HUES6 (cell line): Measurements from ENCODE around the gene OTUD5.

ENCODE experiments used
- H3K27ac ChIP-seq: 2 replicates; pipeline ENCODE4 v1.7.0; 2013; ENCODE audit warnings: low read depth, mild to moderate bottlenecking, low read length, inconsistent platforms
- H3K27me3 ChIP-seq: 2 replicates; pipeline ENCODE4 v1.6.1; 2013; ENCODE audit warnings: low read length; ENCODE audit not compliant: control insufficient read depth, insufficient read depth
- H3K36me3 ChIP-seq: 2 replicates; pipeline ENCODE4 v1.6.1; 2013; ENCODE audit warnings: low read length; ENCODE audit not compliant: control insufficient read depth, insufficient read depth
- H3K4me1 ChIP-seq: 2 replicates; pipeline ENCODE4 v1.6.1; 2013; ENCODE audit warnings: low read length; ENCODE audit not compliant: control insufficient read depth, insufficient read depth
- H3K4me3 ChIP-seq: 2 replicates; pipeline ENCODE4 v1.5.1; 2013; ENCODE audit warnings: low read depth, low read length
- H3K9ac ChIP-seq: one replicate; pipeline ENCODE4 v1.6.1; 2013; ENCODE audit warnings: mild to moderate bottlenecking, low read length
- H3K9me3 ChIP-seq: 2 replicates; pipeline ENCODE4 v1.6.1; 2013; ENCODE audit warnings: low read depth, low read length; ENCODE audit not compliant: control insufficient read depth, insufficient read depth

OTUD5 gene

DNA sequence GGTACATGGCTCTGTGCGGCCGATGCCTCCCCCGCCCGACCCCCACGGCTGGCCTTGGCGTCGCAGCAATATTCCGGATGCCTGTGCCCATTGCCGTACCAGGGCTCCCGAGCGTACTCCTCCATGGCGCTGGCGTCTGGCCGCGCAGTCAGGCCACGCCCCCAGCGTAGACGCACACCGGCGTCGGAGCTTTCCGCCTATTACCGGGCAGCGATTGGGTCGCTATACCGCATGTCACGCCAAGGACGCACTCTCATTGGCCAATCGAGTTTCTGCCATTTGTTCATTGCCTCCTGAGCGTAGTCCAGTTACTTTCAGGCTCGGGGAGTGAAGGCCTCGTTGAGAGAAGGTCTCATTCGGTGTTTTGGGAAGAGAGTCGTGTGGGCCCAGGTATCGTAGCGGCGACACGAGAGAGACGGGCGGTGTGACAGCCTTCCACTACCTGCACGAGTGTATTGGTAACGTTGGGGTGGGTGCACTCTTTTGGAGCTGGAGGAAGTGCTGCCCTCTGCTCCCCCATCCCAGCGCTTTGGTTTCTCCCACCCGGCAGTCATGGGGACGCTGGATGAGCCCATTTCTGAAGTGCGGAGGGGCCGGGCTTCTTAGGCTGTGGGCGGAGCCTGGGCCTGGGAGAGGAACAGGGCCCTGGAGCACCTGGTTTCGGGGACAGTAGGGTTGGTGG, 59.6 kb downstream of the OTUD5 start, which contains the start of the genes PQBP1 and TIMM17B:
TSS of gene PQBP1 (plus strand) at position 306 of the 682 bp plus-strand sequence. CDS start 580 bp downstream, outside the sequence.
TSS of gene TIMM17B (minus strand) at position 144 of the 682 bp plus-strand sequence. CDS start at position 125, 19 bp downstream.
- peaks cover 34% of the 10 kb centered on the region for H3K36me3 ChIP-seq
- H3K4me3 ChIP-seq, result peak within 1 kb of the TSS; percentile 92
- H3K4me1 ChIP-seq, result no peaks in the 10 kb centered on the region; the same call in 1 of the 2 replicates
- H3K9me3 ChIP-seq, result peaks cover 8% of the 10 kb centered on the region; the same call in 1 of the 2 replicates
- H3K27me3 ChIP-seq, result no peaks in the 10 kb centered on the region
- H3K27ac ChIP-seq, result peak within 1 kb of the TSS; percentile 83; the same call in 1 of the 2 replicates
- peak within 1 kb of the TSS; percentile 95 for H3K9ac ChIP-seq

DNA sequence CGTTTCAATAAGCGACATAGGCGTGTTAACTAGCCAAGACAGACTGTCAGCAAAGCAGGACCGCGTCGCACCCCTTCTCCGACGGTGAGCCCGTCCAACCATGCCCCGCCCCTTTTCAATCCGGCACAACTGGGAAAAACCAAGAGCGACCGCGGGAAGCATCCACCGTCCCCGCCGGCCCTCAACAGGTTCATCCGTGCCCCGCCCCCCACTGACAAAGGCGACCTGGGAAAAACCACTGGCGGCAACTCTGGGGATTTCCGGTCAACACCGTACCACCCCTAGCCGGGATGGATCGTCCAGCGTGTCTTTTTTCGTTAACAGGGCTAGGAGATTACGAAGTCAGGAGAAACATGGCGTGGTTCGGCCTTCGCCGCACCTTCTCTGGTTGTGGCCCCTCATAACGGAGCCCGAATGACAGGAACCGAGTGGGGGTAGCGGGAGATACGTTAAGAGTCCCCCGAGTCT, 60.2 kb downstream of the OTUD5 start:
- Histone ChIP-seq H3K27ac (peak overlapping the region; percentile 83; the same call in 1 of the 2 replicates), H3K27me3 (no peaks in the 10 kb centered on the region), H3K36me3 (peaks cover 28% of the 10 kb centered on the region), H3K4me3 (peak overlapping the region; percentile 92), H3K9me3 (peaks cover 6% of the 10 kb centered on the region; the same call in 1 of the 2 replicates), H3K4me1 (no peaks in the 10 kb centered on the region; the same call in 1 of the 2 replicates), H3K9ac (peak overlapping the region; percentile 95)

DNA sequence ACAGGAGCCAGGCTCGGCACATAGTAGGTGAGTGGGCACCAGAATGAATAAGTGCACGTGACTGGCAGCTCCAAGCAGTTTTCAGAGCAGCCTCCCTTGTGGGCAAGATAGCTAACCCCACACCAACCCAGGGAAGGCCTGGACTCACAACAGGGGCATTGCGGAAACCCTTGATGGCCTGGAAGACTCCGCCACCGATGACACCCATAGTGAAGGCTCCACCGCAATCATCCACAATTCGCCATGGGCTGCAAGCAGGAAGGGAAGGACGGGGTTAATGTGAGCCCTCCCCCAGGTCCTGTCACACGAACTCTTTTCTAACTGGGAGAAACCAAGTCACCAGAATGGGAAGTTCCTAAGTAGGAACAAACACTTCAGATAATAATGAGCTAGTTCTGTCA, 60.8 kb downstream of the OTUD5 start:
- Histone ChIP-seq H3K9me3 (peaks cover 5% of the 10 kb centered on the region; the same call in 1 of the 2 replicates), H3K27me3 (no peaks in the 10 kb centered on the region), H3K4me3 (peak overlapping the region; percentile 92), H3K4me1 (no peaks in the 10 kb centered on the region; the same call in 1 of the 2 replicates), H3K9ac (peak overlapping the region; percentile 72), H3K27ac (peak overlapping the region; percentile 83; the same call in 1 of the 2 replicates), H3K36me3 (peaks cover 23% of the 10 kb centered on the region)

DNA sequence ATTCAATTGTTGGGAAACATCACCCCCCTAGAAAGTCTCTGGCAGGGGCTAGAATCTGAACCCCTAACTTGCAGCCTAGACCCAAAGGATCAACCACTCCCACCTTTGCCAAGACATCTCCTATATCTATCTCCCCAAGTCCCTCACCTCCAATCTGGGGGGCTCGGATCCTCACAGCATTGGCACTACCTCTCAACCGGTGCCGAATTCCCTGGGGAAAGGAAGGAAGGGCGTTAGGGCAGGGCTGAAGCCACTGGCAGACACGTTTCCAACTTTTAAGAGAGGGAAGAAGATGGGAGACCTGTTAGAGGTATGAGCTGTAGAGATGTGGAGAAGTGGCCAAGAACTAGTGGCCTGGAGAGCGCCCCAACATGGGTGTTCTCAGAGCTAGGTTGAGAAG, 62.5 kb downstream of the OTUD5 start:
- Histone ChIP-seq H3K36me3 (peaks cover 16% of the 10 kb centered on the region), H3K9ac (no peak overlapping the region), H3K27ac (no peak overlapping the region), H3K4me3 (no peak overlapping the region), H3K27me3 (no peaks in the 10 kb centered on the region), H3K4me1 (peaks cover 9% of the 10 kb centered on the region; the same call in 1 of the 2 replicates), H3K9me3 (peaks cover 5% of the 10 kb centered on the region; the same call in 1 of the 2 replicates)

DNA sequence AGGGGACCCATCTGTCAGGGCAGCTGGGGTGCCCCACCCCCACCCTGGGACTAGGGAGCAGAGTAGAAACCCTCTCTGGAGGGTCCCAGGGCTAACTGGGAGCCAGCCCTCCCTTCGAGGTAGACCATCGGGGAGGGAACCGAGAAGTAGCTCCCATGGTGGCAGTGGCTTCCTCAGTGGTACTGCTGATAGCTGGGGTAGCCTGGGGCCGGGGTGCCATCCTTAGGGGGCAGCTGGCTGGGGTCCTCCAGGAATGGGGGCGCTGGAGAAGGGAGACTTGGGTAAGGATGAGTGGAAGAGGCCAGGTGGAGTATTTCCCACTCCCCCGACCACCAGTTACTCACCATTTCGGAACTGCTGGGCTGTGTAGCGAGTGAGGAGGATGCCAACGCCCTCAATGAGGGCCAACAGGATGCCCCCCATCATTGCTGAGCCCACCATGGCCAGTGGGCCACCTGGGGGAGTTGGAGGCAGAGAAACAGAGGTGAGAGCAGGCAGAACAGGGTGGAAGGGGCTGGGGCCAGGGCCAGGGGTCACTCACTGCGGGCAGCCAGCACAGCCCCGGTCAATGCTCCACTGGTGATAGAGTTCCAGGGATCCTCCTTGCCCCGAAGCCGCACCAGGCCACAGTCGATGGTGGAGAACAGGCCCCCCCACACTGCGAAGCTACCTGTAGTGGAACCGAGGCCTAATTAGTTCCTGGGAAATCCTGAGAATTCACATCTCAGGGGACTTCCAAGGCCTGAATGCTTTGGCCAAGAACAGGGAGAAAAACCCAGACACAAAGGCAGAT, 63.7 kb downstream of the OTUD5 start:
- Histone ChIP-seq H3K27ac (no peak overlapping the region), H3K4me1 (peaks cover 9% of the 10 kb centered on the region; the same call in 1 of the 2 replicates), H3K36me3 (peaks cover 16% of the 10 kb centered on the region), H3K4me3 (no peak overlapping the region), H3K27me3 (no peaks in the 10 kb centered on the region), H3K9me3 (peaks cover 5% of the 10 kb centered on the region; the same call in 1 of the 2 replicates), H3K9ac (no peak overlapping the region)

DNA sequence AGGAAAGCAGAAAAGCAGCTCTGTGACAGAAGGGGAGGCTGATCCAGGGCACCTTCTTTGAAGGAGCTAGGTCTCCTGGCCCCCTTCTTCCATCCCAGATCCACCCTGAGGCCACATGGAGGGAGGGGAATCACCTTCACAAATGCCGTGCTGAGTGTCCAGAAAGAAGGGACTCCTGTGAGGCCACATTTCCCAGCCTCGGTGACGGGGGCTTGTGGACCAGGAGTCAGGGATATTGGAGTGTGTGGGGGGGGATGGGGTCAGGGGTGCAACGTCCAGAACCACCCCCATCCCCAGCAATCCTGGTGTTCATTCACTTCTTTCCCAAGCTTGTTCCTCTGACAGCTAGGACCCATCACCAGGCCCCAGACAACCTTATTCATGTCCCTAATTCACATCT, 64.5 kb downstream of the OTUD5 start:
- Histone ChIP-seq H3K9me3 (peaks cover 5% of the 10 kb centered on the region; the same call in 1 of the 2 replicates), H3K4me3 (no peak overlapping the region), H3K4me1 (peaks cover 9% of the 10 kb centered on the region; the same call in 1 of the 2 replicates), H3K9ac (no peak overlapping the region), H3K36me3 (peaks cover 16% of the 10 kb centered on the region), H3K27me3 (no peaks in the 10 kb centered on the region), H3K27ac (no peak overlapping the region)

DNA sequence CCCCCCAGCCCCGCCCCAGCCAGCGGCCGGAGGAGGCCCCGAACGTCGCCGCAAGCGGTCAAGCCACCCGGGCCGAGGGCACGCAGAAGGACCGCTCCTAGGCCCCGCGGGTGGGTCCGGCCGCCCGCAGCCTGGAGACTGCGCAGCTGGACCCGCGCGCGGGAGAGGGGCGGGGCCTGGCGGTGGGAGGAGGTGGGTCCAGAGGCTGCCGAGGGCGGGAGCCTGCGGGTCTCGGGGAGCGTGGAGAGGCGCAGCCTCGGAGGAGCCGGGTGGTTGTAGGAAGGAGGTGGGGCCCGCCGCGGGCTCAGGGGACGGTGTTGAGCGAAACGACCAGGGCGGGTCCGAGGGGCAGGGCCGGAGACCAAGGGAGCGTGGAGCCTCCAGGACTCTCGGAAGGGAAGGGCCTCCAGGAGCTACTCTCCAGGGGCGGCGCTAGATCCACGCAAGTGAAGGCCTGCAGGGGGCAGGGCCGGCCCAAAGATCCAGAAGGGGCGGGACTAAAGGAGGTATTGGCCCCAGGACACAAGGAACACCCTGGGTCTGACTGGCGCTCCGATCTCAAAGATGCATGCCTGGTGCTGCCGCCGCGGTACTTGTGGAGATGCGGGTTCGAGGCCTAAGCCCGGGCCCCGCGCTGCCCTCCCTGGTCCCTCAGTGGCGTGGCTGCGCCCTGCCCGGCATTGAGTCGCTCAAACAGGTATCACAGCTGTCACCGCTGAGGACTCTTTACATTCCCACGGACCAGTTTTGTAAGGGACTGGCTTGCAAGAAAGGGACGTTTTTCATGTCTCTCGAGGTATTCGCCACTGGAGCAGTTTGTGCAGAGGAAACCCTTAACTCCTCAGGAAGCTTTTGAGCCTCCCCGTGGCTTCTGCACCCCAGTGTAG, 65.8 kb downstream of the OTUD5 start:
- peaks cover 9% of the 10 kb centered on the region; the same call in 1 of the 2 replicates for H3K4me1 ChIP-seq
- H3K4me3 ChIP-seq, result peak overlapping the region; percentile 53
- peaks cover 16% of the 10 kb centered on the region for H3K36me3 ChIP-seq
- no peaks in the 10 kb centered on the region for H3K27me3 ChIP-seq
- H3K9me3 ChIP-seq, result peaks cover 5% of the 10 kb centered on the region; the same call in 1 of the 2 replicates
- H3K9ac ChIP-seq, result peak overlapping the region; percentile 8
- no peak overlapping the region for H3K27ac ChIP-seq

DNA sequence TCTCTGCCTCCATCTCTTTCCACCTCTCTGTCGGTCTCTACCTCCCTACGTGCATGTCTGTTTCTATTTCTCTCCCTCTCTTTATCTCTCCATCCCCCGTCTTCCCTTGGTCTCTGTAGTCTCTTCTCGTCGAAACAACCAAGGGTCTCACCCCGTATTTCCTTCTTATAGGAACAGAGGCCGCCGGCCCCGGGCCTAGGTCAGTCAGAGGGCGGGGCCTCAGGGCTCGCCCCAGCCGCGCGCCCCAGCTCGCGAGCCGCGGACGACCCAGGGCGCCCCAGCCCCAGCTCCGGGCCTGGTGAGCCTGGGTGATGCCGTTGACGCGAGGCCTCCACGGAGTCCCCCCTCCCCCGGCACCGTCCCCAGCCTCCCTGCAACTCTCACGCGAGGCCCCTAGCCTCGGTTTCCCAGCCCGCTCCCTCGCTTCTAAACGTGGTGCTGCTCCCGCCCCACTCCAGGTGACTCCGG, 66.4 kb downstream of the OTUD5 start:
- H3K4me3 ChIP-seq, result peak overlapping the region; percentile 53
- no peaks in the 10 kb centered on the region for H3K27me3 ChIP-seq
- no peak overlapping the region for H3K9ac ChIP-seq
- peaks cover 2% of the 10 kb centered on the region; the same call in 1 of the 2 replicates for H3K9me3 ChIP-seq
- H3K27ac ChIP-seq, result no peak overlapping the region
- H3K36me3 ChIP-seq, result peaks cover 16% of the 10 kb centered on the region
- H3K4me1 ChIP-seq, result peaks cover 9% of the 10 kb centered on the region; the same call in 1 of the 2 replicates

DNA sequence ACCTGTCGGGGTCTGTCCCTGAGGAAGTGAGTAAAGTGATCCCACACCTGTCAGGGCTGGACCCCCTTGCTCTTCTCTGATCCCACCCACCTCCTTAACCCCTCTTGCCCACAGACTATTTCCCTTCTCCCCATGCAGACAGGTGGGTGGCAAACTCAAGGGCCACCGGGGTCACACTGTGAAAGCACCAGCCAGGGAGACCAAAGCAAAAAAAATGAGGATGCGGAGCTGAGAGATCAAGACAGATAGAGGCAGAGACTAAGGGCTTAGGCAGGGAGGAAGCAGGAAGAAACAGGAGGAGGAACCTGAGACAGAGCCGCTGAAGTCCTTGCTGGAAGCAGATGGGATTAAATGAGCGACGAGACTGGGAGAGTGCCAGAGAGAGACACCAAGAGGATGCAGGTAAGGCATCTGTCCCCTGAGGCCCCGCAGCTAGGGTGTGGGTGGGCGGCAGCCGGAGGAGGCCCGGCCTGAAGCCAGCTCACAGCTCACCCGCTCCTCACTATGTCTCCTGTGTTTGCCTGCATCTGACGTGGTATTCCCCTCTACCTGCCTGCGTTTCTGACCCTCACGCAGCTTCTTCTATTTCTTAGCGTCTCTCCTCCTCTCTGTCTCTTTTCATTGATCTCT, 67.0 kb downstream of the OTUD5 start:
- H3K4me3 ChIP-seq, result peak overlapping the region; percentile 53
- H3K9me3 ChIP-seq, result peaks cover 2% of the 10 kb centered on the region; the same call in 1 of the 2 replicates
- H3K36me3 ChIP-seq, result peaks cover 16% of the 10 kb centered on the region
- no peaks in the 10 kb centered on the region for H3K27me3 ChIP-seq
- H3K27ac ChIP-seq, result no peak overlapping the region
- peak overlapping the region; percentile 12 for H3K9ac ChIP-seq
- peaks cover 9% of the 10 kb centered on the region; the same call in 1 of the 2 replicates for H3K4me1 ChIP-seq
